HG02870 (cell line): ENCODE measurements around the gene RBFOX2.
"Not testable (repeated sequence)": the region's sequence is repeated elsewhere in the genome, so short reads cannot be mapped to it uniquely, and the experiment has no call there.

Source experiments
- ATAC-seq: cut with Tn5 transposase; IDR thresholded peaks from one replicate; pipeline ENCODE4 v1.9.1; 2021; ENCODE audit warnings: mild to moderate bottlenecking, moderate library complexity; ENCODE audit not compliant: unreplicated experiment

RBFOX2 gene

GRCh38 chr22:36028646-36029405 lies at the start of gene RBFOX2:
RBFOX2 (minus strand) TSS chr22:36028824; CDS start chr22:36028425, 399 bp downstream.
- no peak for ATAC-seq

GRCh38 chr22:36077271-36077670 lies 48.6 kb upstream of the RBFOX2 start:
- ATAC-seq = no peak

- no peak for ATAC-seq
These were observed 47.1 kb upstream of the RBFOX2 start for GRCh38 chr22:36075724-36076123.

- no peak for ATAC-seq
These were observed 46.6 kb upstream of the RBFOX2 start for GRCh38 chr22:36075230-36075629.

- no peak for ATAC-seq
These were observed 44.9 kb upstream of the RBFOX2 start for GRCh38 chr22:36073476-36073875.

GRCh38 chr22:36070645-36071044 lies 42.0 kb upstream of the RBFOX2 start:
- not testable (repeated sequence) for ATAC-seq

- ATAC-seq = no peak
These were observed 40.7 kb upstream of the RBFOX2 start for GRCh38 chr22:36069368-36069767.

GRCh38 chr22:36068776-36069344 lies 40.2 kb upstream of the RBFOX2 start:
- no peak for ATAC-seq

GRCh38 chr22:36067235-36067558 lies 38.6 kb upstream of the RBFOX2 start:
- ATAC-seq = no peak

GRCh38 chr22:36065775-36066544 lies 37.3 kb upstream of the RBFOX2 start:
- no peak for ATAC-seq

GRCh38 chr22:36065462-36065774 lies 36.8 kb upstream of the RBFOX2 start:
- ATAC-seq = no peak

- no peak for ATAC-seq
These were observed 35.7 kb upstream of the RBFOX2 start for GRCh38 chr22:36064358-36064757.

- no peak for ATAC-seq
These were observed 28.4 kb upstream of the RBFOX2 start for GRCh38 chr22:36056980-36057379.

GRCh38 chr22:36055376-36056295 lies 27.0 kb upstream of the RBFOX2 start:
- ATAC-seq = no peak

- ATAC-seq = not testable (repeated sequence)
These were observed 25.8 kb upstream of the RBFOX2 start for GRCh38 chr22:36054446-36054845.

GRCh38 chr22:36053242-36054147 lies 24.9 kb upstream of the RBFOX2 start:
- ATAC-seq = no peak

- no peak for ATAC-seq
These were observed 23.9 kb upstream of the RBFOX2 start for GRCh38 chr22:36052505-36052941.

GRCh38 chr22:36049678-36049997 lies 21.0 kb upstream of the RBFOX2 start:
- no peak for ATAC-seq

GRCh38 chr22:36048911-36049677 lies 20.5 kb upstream of the RBFOX2 start:
- no peak for ATAC-seq
